ENCODE results near the gene TRNP1.
"Not testable (repeated sequence)": the region's sequence is repeated elsewhere in the genome, so short reads cannot be mapped to it uniquely, and the experiment has no call there.

Gene TRNP1, protein sequence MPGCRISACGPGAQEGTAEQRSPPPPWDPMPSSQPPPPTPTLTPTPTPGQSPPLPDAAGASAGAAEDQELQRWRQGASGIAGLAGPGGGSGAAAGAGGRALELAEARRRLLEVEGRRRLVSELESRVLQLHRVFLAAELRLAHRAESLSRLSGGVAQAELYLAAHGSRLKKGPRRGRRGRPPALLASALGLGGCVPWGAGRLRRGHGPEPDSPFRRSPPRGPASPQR

DNA sequence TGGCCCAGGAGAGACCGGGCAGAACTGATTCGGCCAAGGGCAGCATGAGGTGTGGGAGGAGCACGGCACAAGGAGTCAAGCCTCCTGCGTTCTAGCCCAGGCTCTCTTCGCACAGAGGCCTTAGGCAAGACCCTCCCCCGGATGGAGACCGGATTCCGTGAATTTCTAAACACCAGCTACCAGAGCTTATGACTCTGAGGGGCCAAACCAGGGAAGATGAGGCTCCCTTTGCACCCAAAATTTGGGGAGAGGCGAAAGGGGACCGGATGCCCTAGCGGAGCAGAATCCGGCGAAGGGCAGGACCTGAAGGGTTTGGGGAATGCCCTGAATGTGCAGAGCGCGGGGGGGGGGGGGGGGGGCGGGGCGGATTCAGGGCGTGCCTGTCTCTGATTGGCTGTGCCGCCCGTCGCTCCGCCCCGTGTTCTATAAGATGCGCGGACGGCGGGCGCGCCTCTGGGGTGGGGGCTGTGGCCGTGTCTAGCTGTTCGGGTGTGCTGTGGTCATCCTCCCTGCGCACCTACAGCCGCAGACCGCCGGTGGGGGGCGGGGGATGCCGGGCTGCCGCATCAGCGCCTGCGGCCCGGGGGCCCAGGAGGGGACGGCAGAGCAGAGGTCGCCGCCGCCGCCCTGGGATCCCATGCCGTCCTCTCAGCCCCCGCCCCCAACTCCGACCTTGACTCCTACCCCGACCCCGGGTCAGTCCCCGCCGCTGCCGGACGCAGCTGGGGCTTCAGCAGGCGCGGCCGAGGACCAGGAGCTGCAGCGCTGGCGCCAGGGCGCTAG lies at the start of gene TRNP1:
Gene TRNP1, plus strand, starts transcription at position 456 of the 783 bp plus-strand sequence. Its CDS starts 95 bp downstream, at position 551.
- DNase-seq (ENCODE audit: low spot score): peak; percentile 95

DNA sequence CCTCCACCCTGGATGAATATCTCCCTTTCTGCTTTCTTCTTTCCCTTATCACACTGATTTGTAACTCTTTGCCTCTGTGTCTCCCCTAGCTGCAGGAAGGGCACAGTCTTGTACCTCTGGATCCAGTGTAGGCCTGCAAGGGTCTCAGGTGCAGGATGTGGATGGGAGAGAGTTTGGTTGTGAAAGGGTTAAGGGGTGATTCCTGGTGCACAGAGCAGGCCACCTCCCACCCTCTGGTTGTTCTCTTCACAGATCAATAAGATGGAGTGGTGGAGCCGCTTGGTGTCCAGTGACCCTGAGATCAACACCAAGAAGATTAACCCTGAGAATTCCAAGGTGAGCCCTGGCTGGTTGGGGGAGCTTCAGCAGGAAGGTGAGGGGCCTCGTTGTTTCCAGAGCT lies 48.4 kb upstream of the TRNP1 start:
- DNase-seq (ENCODE audit: low spot score): no peak

DNA sequence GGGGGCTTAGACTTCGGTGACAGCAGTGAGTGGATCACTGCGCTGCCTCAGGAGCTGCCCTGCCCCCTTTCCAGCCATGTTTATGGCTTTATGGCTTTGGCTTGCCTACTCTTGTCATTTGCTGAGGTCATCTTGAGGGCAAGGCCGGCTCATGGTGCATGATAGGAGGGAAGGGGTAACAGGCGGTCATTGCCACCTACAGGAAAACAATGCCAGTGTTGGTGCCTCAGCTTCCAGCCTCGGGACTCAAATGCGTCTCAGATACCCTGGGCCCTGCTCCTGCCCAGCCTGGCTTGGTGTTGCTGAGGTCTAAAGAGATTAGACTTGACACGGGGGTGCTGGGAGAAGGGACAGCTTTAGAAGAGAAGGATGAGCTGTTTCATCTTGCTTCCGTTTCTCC lies 47.8 kb upstream of the TRNP1 start:
- DNase-seq (ENCODE audit: low spot score): no peak

DNA sequence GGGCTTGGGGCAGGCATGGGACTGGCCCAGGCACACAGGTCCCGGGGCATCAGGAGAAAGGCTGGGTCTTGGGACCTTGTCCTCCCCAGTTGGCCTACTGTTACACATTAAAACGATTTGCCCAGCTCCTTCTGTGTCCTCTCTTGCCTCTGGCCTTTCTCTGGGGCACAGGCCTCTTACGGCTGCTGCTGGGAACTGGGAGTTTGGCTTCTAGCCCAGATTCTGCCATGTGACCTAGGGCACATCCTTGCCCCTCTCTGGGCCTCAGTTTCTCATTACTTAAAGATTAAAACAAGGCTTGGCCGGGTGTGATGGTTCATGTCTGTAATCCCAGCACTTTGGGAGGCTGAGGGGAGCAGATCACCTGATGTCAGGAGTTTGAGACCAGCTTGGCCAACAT lies 47.2 kb upstream of the TRNP1 start:
- no peak for DNase-seq (ENCODE audit: low spot score)

DNA sequence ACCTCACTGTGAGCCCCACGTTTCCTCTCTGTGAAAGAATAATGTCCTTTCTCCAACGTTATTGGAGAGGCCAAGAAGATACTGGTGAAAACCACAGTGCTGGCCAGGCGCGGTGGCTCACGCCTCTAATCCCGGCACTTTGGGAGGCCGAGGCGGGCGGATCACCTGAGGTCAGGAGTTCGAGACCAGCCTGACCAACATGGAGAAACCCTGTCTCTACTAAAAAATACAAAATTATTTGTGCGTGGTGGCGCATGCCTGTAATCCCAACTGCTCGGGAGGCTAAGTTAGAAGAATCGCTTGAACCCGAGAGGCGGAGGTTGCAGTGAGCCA lies 44.8 kb upstream of the TRNP1 start:
- not testable (repeated sequence) for DNase-seq (ENCODE audit: low spot score)

DNA sequence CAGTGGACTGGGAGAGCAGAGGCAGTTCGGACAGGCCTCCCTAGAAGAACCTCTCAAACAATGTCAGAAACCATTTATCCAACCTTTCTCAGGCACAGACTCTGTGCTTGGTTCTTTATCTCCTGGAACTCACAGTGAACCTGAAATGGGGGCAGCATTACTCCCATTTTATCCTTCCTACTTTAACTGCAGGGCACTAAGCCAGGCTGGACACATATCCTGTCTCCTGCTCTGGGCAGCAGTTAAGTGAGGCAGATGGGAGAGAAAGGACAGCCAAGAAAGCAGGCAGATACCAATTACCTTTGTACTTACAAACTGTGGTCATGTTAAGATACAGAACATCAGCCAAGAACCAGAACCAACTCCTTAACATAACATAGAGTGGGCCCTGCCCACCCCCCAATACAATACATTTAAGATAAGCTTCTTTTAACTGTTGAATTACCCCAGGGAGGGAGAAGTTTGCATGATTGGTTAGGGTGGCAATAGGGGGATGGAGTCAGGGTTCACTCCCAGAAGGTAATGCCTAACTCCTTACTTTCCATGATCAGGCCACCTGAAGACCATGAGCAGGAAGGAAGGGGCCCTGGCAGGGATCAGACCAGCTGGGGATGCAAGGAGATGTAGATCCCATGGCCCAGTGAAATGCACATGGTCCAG lies 44.1 kb upstream of the TRNP1 start:
- no peak for DNase-seq (ENCODE audit: low spot score)

DNA sequence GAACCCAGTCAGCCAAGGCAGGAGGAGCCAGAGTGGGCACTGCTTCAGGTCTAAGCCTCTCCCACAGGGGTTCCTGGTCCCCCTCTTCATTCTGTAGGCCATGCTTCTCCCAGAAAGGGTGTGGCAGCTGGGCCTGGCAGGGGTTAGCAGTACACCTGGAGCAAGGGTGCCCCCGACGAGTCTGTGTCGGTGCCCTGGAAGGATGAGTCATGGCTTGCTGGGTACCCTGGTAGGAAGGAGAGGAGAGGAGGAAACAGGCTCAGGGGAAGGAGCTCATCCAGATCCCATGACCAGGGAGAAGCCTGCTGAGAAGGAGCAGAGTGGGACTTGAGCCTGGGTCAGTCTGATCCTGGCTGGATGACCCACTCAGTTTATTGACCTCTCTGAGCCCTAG lies 43.6 kb upstream of the TRNP1 start:
- no peak for DNase-seq (ENCODE audit: low spot score)

DNA sequence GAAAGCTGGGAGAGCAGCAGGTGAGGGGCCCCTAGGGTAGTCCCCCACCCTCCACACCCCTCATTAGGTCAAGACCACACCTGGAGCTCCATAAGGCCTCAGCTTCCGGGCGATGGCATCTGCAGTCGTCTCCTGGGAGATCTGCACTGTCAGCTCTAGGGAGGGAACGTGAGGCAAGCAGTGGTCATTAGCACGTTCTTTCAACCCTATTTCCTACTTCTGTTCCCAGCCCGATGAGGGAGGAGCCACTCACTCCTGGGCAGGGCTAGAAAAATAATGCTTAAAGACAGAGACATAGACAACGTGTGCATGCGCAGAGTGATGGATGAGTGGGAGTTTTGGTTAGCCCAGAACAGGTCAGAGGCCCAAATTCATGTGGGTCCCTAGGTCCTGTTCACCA lies 42.9 kb upstream of the TRNP1 start:
- DNase-seq (ENCODE audit: low spot score): no peak

DNA sequence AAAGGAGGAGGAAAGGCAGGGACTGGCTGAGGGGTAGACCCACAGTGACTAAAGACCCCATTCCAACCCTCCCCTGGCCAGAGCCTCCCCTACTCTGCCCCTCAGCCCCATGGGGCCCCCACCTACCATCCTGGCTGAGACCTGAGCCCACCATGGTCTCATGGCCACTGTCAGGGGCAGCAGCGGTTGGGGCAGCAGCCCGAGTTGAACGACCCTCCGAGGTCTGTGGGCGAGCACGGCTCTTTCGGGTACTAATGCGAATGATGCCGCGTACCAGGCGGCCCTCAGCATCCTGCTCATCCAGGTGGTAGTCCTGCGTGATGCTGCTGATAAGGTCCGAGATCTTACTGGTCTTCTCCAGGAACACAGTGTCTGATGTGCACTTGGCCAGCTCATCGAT lies 42.3 kb upstream of the TRNP1 start:
- no peak for DNase-seq (ENCODE audit: low spot score)

DNA sequence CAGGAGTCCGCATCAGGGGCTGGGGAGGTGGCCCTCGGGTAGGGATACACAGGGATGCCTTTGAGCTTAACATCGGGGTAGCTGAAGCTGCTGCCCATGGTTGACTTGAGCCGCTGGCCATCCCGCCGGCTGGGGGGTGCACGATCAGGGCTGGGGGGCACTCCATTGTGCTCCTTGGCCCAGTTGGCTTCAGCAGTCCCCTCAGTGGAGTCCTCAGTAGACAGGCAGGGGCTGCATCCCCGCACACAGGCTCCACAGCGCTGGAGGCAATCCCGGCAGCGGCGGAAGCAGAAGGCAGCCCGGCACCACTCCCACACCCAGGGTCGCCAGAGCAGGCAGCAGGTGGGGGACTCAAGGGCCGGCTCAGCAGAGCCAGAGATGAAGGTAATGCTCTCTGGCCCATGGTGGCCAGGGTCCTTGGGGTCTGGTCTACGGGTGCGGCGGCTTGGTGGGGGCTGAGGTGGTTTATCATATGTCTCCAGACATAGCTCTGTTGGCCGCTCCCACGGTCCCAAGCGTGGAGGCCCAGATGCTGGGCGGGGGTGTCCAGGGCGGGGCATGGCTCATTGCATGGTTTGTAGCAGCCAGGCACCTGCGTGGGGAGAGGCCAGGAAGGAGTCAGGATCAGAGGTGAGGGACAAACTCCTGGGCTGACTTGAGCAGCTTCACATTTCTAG lies 41.5 kb upstream of the TRNP1 start:
- no peak for DNase-seq (ENCODE audit: low spot score)

DNA sequence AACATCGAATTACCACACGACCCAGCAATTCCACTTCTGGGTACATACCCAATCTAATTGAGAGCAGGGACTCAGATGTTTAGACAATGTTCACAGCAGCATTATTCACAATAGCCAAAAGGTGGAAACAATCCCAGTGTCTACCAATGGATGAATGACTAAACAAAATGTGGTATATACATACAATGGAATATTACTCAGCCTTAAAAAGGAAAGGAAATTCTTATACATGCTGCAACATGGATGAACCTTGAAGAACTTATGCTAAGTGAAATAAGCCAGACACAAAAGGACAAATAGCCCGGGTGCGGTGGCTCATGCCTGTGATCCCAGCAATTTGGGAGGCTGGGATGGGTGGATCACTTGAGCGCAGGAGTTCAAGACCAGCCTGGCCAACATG lies 40.1 kb upstream of the TRNP1 start:
- no peak for DNase-seq (ENCODE audit: low spot score)

DNA sequence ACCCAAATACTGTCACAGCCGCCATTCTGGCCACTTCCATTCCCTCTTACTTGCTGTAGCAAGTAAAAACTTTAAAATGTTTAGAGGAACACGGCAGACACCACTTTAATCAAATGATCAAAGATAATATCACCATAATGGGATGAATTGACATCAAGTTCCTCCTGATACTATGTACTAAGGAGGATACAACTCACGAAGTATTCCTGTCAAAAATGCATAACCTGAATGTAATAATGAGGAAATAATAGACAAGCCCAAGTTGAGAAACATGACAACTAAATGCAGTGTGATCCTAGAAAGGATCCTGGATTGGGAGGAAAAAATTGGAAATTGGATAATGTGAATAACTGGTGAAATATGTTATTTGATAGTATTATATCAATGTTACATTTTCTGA lies 37.2 kb upstream of the TRNP1 start:
- DNase-seq (ENCODE audit: low spot score): no peak

DNA sequence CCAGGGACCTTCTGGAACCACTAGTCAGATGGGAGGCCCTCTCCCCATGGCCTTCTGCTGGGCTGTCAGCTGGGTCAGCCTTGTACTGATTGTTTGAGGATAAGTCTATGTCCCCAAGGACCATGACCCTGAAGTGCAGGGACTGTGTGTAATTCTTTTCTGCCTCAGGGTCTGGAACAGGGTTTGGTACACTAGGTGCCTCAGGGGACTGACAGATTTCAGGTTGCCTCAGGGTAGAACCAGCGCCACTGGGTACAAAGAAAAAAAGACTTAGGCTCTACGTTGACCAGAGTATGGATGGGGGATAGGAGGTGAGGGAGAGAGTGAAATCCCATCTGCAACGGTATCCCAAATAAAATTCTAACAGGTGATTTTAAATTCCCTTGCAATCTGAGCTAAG lies 36.2 kb upstream of the TRNP1 start:
- no peak for DNase-seq (ENCODE audit: low spot score)

DNA sequence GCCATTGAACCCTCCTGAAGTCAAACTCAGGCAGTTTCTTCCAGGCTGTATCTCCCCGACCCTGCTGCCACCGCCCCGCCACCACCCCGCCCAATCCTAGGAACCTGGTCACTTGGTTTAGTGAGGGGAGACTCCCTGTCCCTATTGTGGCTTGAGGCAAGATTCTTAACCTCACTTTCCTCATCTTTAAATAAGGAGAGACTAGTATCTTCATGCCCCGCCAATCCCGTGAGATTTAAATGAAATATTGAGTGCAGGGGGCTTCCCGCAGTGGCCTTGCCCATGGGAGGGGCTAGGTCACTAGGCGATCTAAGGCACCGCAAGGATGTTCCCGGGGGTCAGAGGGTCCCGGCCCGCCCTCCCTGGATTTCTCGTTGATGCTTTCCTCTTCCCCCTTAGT lies 34.2 kb upstream of the TRNP1 start:
- DNase-seq (ENCODE audit: low spot score): no peak

DNA sequence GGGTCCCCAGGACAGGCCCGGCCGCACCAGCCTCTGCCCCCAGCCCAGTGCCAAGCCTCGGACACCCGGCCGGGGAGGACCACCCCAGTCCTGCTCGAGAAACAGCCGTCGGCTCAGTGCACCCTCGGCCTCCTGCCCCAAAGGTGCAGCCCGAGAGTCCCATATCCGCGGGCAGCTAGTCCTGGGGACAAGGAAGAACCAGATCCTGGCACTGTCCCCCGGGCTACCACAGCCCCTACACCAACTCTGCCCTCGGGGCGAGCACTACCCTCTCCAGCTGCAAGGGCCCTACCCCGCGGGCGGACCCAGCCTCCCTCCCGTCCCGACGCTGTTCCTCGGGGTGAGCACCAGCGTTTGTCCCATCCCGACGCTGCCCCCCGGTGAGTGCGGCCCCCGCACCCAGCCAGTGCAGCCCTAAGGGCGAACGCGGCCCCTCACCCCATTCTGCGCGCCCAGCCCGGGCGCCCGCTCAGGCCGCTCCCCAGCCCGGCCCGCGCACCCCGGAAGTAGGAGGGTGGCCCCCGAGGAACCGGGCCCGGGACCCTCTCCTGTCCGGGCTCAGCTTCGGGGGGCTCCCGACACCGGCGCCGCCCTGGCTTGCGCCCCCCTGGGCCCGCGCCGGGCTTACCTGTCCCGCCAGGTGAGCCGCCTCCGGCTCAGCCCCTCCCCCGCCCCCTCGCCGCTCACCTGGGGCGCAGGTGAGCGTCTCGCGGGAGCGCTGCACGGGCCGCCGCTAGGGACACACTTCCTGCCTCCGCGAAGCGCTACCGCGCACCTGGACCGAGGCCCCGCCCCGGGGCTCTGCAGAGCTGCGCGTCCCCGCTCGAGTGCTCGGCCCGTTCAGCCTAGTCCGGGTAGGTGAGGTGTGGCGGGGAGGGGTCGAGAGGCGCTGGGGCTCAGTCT lies 33.5 kb upstream of the TRNP1 start, which contains the start of gene KDF1:
Gene KDF1, minus strand, starts transcription at position 747 of the 903 bp plus-strand sequence. CDS start 8,088 bp downstream, outside the sequence.
- no peak for DNase-seq (ENCODE audit: low spot score)

DNA sequence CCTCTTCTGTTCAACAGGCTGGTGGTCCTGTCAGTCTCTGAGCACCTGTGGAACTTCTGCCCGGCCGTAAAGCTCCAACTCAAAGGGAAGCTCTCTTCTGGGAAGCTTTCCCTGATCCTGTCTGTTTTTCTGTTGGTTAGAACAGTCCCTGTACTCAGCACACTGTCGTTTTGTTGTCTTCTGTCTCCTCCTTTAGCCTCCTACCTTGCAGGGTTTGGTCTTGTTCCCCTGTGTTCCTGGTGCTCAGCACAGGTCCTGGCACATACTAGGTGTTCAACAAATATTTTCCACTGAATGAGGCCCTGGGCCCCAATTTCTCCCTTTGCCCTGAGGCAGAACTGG lies 32.9 kb upstream of the TRNP1 start:
- no peak for DNase-seq (ENCODE audit: low spot score)

DNA sequence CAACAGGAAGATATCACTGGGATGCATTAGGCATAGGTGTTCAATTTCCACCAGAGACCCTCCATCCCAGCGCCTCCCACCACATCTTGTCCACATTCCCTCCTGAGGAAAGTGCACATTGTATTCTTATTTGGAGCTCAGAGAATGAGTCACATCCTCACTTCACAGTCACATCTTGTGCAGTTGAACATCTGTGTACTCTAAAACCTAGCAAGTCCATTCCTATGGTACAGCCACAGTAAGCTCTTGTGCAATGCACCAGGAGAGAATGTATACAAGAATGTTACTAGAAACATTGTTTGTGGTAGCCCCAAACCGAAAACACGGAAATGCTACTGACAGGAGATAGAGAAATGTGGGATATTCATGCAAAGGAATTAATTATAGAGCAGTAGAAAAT lies 31.7 kb upstream of the TRNP1 start:
- peak; percentile 83 for DNase-seq (ENCODE audit: low spot score)

DNA sequence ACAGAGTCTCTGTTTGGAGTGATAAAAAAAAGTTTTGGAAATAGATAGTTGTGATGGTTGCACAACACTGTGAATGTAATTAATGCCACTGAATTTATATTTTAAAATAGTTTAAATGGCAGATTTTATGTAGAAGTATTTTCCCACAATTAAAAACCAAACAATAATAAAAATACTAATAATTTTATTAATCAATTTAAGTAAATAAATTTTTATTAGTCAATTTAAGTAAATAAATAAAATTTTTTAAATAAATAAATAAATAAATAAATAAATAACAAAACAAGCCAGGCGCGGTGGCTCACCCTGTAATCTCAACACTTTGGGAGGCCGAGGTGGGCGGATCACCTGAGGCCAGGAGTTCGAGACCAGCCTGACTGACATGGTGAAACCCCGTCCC lies 28.3 kb upstream of the TRNP1 start:
- DNase-seq (ENCODE audit: low spot score): no peak

DNA sequence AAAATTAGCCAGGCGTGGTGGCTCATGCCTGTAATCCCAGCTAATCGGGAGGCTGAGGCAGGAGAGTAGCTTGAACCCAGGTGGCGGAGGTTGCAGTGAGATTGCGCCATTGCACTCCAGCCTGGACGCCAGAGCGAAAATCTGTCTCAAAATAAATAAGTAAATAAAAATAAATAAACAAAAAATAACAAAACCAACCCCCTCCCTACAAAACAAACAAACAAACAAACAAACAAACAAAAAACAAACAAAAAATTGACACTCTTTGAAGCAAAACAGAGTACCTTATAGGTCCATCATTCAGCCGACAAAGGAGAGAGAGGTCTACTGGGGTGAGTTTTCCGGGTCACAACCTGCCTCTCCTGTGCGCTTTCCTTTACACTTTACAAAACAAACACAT lies 27.9 kb upstream of the TRNP1 start:
- no peak for DNase-seq (ENCODE audit: low spot score)

DNA sequence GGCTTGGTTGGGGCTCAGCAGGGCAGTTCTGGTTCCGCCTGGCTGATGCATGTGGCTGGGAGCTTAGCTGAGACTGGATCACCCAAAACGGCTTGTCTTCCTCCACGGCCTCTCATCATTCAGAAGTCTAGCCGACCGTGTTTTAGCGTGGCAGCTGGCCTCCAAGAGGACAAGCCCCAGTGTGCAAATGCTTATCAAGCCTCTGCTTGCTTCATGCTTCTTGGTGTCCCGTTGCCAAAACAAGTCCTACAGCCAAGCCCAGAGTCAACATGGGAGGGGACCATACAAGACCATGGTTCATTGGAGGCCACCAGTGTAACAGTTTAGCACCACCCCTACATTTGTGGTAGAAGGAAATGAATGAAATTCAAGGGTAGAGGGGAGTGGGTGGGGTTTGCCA lies 22.7 kb upstream of the TRNP1 start:
- DNase-seq (ENCODE audit: low spot score): no peak

DNA sequence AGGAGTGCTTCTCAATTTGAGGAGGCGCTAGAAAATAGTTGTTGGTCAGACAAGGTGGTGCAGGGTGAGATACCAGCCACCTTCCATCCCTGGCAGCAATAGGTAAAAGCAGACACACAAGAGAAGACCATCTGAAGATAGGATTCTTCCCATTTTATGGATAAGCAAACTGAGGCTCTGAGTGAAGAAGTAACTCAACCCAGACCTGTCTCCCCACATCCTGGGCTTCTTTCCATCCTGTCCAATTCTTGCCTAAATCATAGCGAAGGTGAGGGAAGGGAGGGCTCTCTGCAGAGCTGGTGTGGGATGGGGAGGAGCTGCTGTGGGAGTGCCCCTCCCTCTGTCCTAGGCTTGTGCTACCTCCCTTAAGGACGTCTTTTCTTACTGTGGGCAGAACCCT lies 21.9 kb upstream of the TRNP1 start:
- no peak for DNase-seq (ENCODE audit: low spot score)

DNA sequence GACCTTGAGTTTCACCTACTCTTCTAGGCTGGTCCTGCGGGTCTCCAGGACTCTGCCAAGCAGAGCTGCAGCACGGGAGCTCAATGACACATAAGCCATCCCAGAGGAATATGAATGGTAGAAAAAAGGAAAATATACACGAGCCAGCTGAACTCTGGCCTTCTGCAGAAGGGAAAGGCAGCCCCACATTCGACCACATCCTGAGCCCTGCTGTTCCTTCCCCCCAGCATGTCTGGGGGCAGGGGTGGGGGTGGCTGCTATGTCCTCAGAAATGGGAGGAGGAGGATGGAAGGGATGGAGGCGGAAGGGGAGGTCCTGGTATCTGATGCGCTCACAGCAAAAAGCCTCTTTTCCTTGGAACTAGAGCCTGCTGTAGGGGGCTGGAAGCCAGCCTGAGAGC lies 21.1 kb upstream of the TRNP1 start:
- no peak for DNase-seq (ENCODE audit: low spot score)
